WERI-Rb-1 (cell line): Measurements from ENCODE around the gene CHRM1.

Source experiments
- DNase-seq: peaks from one replicate; pipeline ENCODE4 v3.0.0-alpha.2; 2020
- H3K27ac ChIP-seq: fragments of 250-450 bp; sonication (Bioruptor Pico); 2 replicates; pipeline ENCODE4 v1.5.1; 2020; ENCODE audit warnings: mild to moderate bottlenecking, moderate library complexity
- H3K27me3 ChIP-seq: fragments of 250-450 bp; sonication (Bioruptor Pico); 2 replicates; pipeline ENCODE4 v1.5.1; 2021; ENCODE audit warnings: mild to moderate bottlenecking, low read depth, moderate library complexity; ENCODE audit not compliant: insufficient read depth, severe bottlenecking
- H3K36me3 ChIP-seq: fragments of 250-450 bp; sonication (Bioruptor Pico); 2 replicates; pipeline ENCODE4 v1.5.1; 2020; ENCODE audit warnings: mild to moderate bottlenecking, moderate library complexity
- H3K4me3 ChIP-seq: 2 replicates; pipeline ENCODE4 v1.5.1; 2011; ENCODE audit warnings: low read depth, mild to moderate bottlenecking, control low read depth, low read length
- H3K9me3 ChIP-seq: fragments of 250-450 bp; sonication (Bioruptor Pico); 2 replicates; pipeline ENCODE4 v1.5.1; 2021; ENCODE audit warnings: mild to moderate bottlenecking, moderate library complexity; ENCODE audit not compliant: severe bottlenecking
- CTCF ChIP-seq: IDR thresholded peaks from 2 replicates; pipeline ENCODE4 v1.5.1; 2011; ENCODE audit warnings: low read depth, mild to moderate bottlenecking, control low read depth, inconsistent platforms, low read length

The CHRM1 gene

GRCh38 chr11:62934496-62934785 is 13.3 kb upstream of the CHRM1 start:
- Histone ChIP-seq H3K9me3 (no peaks in the 10 kb centered on the region), H3K4me3 (no peak overlapping the region), H3K27ac (no peak overlapping the region), H3K36me3 (no peaks in the 10 kb centered on the region), H3K27me3 (no peaks in the 10 kb centered on the region)
- no peak for DNase-seq
- no peak for TF ChIP-seq CTCF

GRCh38 chr11:62933750-62934495 is 12.8 kb upstream of the CHRM1 start:
- no peaks in the 10 kb centered on the region for H3K9me3 ChIP-seq
- no peaks in the 10 kb centered on the region for H3K36me3 ChIP-seq
- no peak for TF ChIP-seq CTCF
- H3K27me3 ChIP-seq = no peaks in the 10 kb centered on the region
- no peak overlapping the region for H3K4me3 ChIP-seq
- H3K27ac ChIP-seq = no peak overlapping the region
- no peak for DNase-seq

- Histone ChIP-seq H3K9me3 (no peaks in the 10 kb centered on the region), H3K36me3 (no peaks in the 10 kb centered on the region), H3K27ac (no peak overlapping the region), H3K27me3 (no peaks in the 10 kb centered on the region), H3K4me3 (no peak overlapping the region)
- DNase-seq = no peak
- TF ChIP-seq CTCF = no peak
These were observed 12.1 kb upstream of the CHRM1 start for GRCh38 chr11:62933285-62933684.

GRCh38 chr11:62931499-62932278 is 10.5 kb upstream of the CHRM1 start:
- no peak overlapping the region for H3K27ac ChIP-seq
- TF ChIP-seq CTCF = 0 out of 2 replicates have a peak, but pooled peaks have one; percentile 8
- H3K27me3 ChIP-seq = no peaks in the 10 kb centered on the region
- DNase-seq = peak; percentile 41
- H3K36me3 ChIP-seq = no peaks in the 10 kb centered on the region
- no peaks in the 10 kb centered on the region for H3K9me3 ChIP-seq
- no peak overlapping the region for H3K4me3 ChIP-seq

GRCh38 chr11:62930666-62931065 is 9.5 kb upstream of the CHRM1 start:
- no peaks in the 10 kb centered on the region for H3K9me3 ChIP-seq
- H3K4me3 ChIP-seq = no peak overlapping the region
- H3K27me3 ChIP-seq = no peaks in the 10 kb centered on the region
- no peak for DNase-seq
- H3K27ac ChIP-seq = no peak overlapping the region
- H3K36me3 ChIP-seq = no peaks in the 10 kb centered on the region
- TF ChIP-seq CTCF = no peak
